ENCODE measurements around the gene OSBPL9.

Gene OSBPL9

GRCh38 chr1:51621841-51622454 is 5.1 kb downstream of the OSBPL9 start:
- no peaks in the 10 kb centered on the region for H3K36me3 ChIP-seq (ENCODE audit: control insufficient read depth, insufficient read depth, low read length)
- no peak overlapping the region for H3K4me3 ChIP-seq (ENCODE audit: insufficient read depth, low read depth, low read length, poor library complexity, severe bottlenecking)
- H3K27ac ChIP-seq (ENCODE audit: insufficient read depth, low read length, poor library complexity, severe bottlenecking): no peak overlapping the region
- H3K9me3 ChIP-seq (ENCODE audit: control insufficient read depth, low read length): no peaks in the 10 kb centered on the region
- no peaks in the 10 kb centered on the region for H3K27me3 ChIP-seq (replicated peaks; ENCODE audit: control insufficient read depth, insufficient read depth, low read length, poor library complexity, severe bottlenecking)
- no peak for DNase-seq
- peaks cover 10% of the 10 kb centered on the region for H3K4me1 ChIP-seq (ENCODE audit: control insufficient read depth, insufficient read depth, low read length, poor library complexity, severe bottlenecking)

GRCh38 chr1:51622455-51622913 is 5.6 kb downstream of the OSBPL9 start:
- DNase-seq: no peak
- no peaks in the 10 kb centered on the region for H3K36me3 ChIP-seq (ENCODE audit: control insufficient read depth, insufficient read depth, low read length)
- H3K4me3 ChIP-seq (ENCODE audit: insufficient read depth, low read depth, low read length, poor library complexity, severe bottlenecking): no peak overlapping the region
- H3K27me3 ChIP-seq (replicated peaks; ENCODE audit: control insufficient read depth, insufficient read depth, low read length, poor library complexity, severe bottlenecking): no peaks in the 10 kb centered on the region
- no peak overlapping the region for H3K27ac ChIP-seq (ENCODE audit: insufficient read depth, low read length, poor library complexity, severe bottlenecking)
- H3K9me3 ChIP-seq (ENCODE audit: control insufficient read depth, low read length): no peaks in the 10 kb centered on the region
- H3K4me1 ChIP-seq (ENCODE audit: control insufficient read depth, insufficient read depth, low read length, poor library complexity, severe bottlenecking): peaks cover 6% of the 10 kb centered on the region

DNA sequence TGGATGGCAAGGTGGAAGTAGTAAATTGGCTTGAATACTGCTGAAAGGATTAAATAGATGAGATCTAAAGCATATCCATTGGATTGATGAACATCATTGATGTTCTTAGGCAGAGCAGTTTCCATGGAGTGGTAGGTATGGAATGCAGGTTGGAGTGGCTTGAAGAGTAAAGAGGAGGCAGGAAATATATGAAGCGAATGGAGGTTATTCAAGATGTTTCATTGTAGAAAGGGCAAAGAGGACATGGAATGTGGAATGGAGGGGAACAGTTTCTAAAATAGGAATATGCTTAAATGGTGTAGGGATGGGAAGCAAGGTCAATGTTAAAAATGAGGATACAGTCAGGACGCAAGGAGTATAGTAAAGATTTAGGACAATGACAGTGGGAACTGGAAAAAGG is 6.1 kb downstream of the OSBPL9 start:
- DNase-seq: no peak
- Histone ChIP-seq H3K9me3 (ENCODE audit: control insufficient read depth, low read length) (no peaks in the 10 kb centered on the region), H3K4me3 (ENCODE audit: insufficient read depth, low read depth, low read length, poor library complexity, severe bottlenecking) (no peak overlapping the region), H3K36me3 (ENCODE audit: control insufficient read depth, insufficient read depth, low read length) (no peaks in the 10 kb centered on the region), H3K27ac (ENCODE audit: insufficient read depth, low read length, poor library complexity, severe bottlenecking) (no peak overlapping the region), H3K4me1 (ENCODE audit: control insufficient read depth, insufficient read depth, low read length, poor library complexity, severe bottlenecking) (peaks cover 2% of the 10 kb centered on the region), H3K27me3 (replicated peaks; ENCODE audit: control insufficient read depth, insufficient read depth, low read length, poor library complexity, severe bottlenecking) (no peaks in the 10 kb centered on the region)

- Histone ChIP-seq H3K27ac (ENCODE audit: insufficient read depth, low read length, poor library complexity, severe bottlenecking) (no peak overlapping the region), H3K4me3 (ENCODE audit: insufficient read depth, low read depth, low read length, poor library complexity, severe bottlenecking) (no peak overlapping the region), H3K4me1 (ENCODE audit: control insufficient read depth, insufficient read depth, low read length, poor library complexity, severe bottlenecking) (no peaks in the 10 kb centered on the region), H3K36me3 (ENCODE audit: control insufficient read depth, insufficient read depth, low read length) (no peaks in the 10 kb centered on the region), H3K9me3 (ENCODE audit: control insufficient read depth, low read length) (no peaks in the 10 kb centered on the region), H3K27me3 (replicated peaks; ENCODE audit: control insufficient read depth, insufficient read depth, low read length, poor library complexity, severe bottlenecking) (no peaks in the 10 kb centered on the region)
- no peak for DNase-seq
Observed at GRCh38 chr1:51623450-51623849, 6.6 kb downstream of the OSBPL9 start.

- no peak for DNase-seq
- Histone ChIP-seq H3K27ac (ENCODE audit: insufficient read depth, low read length, poor library complexity, severe bottlenecking) (no peak overlapping the region), H3K36me3 (ENCODE audit: control insufficient read depth, insufficient read depth, low read length) (no peaks in the 10 kb centered on the region), H3K4me3 (ENCODE audit: insufficient read depth, low read depth, low read length, poor library complexity, severe bottlenecking) (no peak overlapping the region), H3K27me3 (replicated peaks; ENCODE audit: control insufficient read depth, insufficient read depth, low read length, poor library complexity, severe bottlenecking) (no peaks in the 10 kb centered on the region), H3K4me1 (ENCODE audit: control insufficient read depth, insufficient read depth, low read length, poor library complexity, severe bottlenecking) (no peaks in the 10 kb centered on the region), H3K9me3 (ENCODE audit: control insufficient read depth, low read length) (no peaks in the 10 kb centered on the region)
Observed at GRCh38 chr1:51624855-51625254, 8.0 kb downstream of the OSBPL9 start.

DNA sequence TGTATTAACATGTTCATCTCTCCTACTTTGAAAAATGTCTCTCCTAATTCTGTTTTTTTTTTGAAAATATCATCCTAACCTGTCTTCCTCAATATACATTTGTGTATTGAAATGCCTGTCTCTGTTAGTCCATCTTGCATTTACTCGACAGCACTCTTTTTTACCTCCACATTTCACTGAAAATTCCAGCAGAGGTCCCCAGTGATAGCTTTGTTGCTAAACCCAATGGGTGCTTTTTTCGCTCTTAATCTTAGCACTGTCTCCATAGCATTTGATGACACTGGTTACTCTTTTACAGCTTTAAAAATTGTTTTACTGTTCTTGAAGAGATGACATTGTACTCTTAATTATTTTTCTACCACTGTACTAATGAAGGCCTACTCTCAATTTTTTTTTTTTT is 10.8 kb downstream of the OSBPL9 start:
- no peaks in the 10 kb centered on the region for H3K4me1 ChIP-seq (ENCODE audit: control insufficient read depth, insufficient read depth, low read length, poor library complexity, severe bottlenecking)
- H3K27me3 ChIP-seq (replicated peaks; ENCODE audit: control insufficient read depth, insufficient read depth, low read length, poor library complexity, severe bottlenecking): no peaks in the 10 kb centered on the region
- H3K9me3 ChIP-seq (ENCODE audit: control insufficient read depth, low read length): no peaks in the 10 kb centered on the region
- H3K27ac ChIP-seq (ENCODE audit: insufficient read depth, low read length, poor library complexity, severe bottlenecking): no peak overlapping the region
- no peaks in the 10 kb centered on the region for H3K36me3 ChIP-seq (ENCODE audit: control insufficient read depth, insufficient read depth, low read length)
- DNase-seq: no peak
- no peak overlapping the region for H3K4me3 ChIP-seq (ENCODE audit: insufficient read depth, low read depth, low read length, poor library complexity, severe bottlenecking)

DNA sequence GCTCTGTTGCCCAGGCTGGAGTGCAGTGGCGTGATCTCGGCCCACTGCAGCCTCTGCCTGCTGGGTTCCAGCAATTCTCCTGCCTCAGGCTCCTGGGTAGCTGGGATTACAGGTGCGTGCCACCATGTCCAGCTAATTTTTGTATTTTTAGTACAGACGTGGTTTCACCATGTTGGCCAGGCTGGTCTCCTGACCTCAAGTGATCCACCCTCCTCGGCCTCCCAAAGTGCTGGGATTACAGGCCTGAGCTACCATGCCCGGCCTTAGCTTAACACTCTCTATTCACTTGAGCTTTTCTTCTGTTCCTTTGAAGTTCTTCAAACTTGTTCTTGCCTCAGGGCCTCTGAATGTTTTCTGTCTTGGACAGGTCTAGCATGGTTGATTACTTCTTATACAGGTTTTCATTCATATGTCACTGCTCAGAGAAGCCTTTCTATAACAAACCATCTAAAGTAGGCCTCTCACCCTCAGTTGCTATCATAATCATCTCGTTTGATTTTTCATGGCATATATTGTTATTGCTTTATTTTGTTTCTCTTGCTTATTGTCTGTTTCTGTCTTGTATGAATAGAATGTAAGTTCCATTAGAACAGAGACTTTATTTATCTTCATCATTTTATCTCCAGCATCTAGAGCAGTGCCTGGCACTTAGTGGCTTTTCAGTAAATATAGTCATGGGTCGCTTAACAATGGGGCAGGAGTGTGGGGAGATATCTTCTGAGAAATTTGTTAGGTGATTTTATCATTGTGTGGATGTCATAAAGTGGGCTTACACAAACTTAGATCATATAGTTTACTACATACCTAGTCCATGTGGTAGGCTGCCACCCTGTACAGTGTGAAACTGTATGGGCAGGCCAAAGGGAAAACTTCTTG is 12.1 kb downstream of the OSBPL9 start:
- DNase-seq: no peak
- no peak overlapping the region for H3K4me3 ChIP-seq (ENCODE audit: insufficient read depth, low read depth, low read length, poor library complexity, severe bottlenecking)
- H3K9me3 ChIP-seq (ENCODE audit: control insufficient read depth, low read length): no peaks in the 10 kb centered on the region
- no peaks in the 10 kb centered on the region for H3K36me3 ChIP-seq (ENCODE audit: control insufficient read depth, insufficient read depth, low read length)
- no peaks in the 10 kb centered on the region for H3K4me1 ChIP-seq (ENCODE audit: control insufficient read depth, insufficient read depth, low read length, poor library complexity, severe bottlenecking)
- no peak overlapping the region for H3K27ac ChIP-seq (ENCODE audit: insufficient read depth, low read length, poor library complexity, severe bottlenecking)
- H3K27me3 ChIP-seq (replicated peaks; ENCODE audit: control insufficient read depth, insufficient read depth, low read length, poor library complexity, severe bottlenecking): no peaks in the 10 kb centered on the region

DNA sequence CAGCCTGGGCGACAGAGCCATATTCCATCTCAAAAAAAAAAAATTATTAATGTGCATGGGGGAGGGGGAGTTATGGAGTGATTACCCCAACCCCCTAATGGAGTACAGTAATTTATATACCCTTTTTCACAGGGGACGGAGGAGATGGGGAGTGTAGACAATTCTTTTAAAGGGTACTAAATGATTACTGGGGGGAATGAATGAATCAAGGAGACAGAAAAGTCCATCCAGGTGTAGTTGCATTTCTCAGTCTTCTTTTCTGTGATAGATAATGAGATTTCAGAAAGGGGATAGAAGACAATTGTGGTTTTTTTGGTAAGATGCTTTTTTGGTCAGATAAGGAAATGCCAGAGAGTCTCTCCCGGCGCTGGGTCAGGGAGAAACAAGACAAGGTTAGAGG is 13.0 kb downstream of the OSBPL9 start:
- H3K27ac ChIP-seq (ENCODE audit: insufficient read depth, low read length, poor library complexity, severe bottlenecking): no peak overlapping the region
- H3K9me3 ChIP-seq (ENCODE audit: control insufficient read depth, low read length): no peaks in the 10 kb centered on the region
- DNase-seq: no peak
- no peaks in the 10 kb centered on the region for H3K36me3 ChIP-seq (ENCODE audit: control insufficient read depth, insufficient read depth, low read length)
- H3K4me1 ChIP-seq (ENCODE audit: control insufficient read depth, insufficient read depth, low read length, poor library complexity, severe bottlenecking): no peaks in the 10 kb centered on the region
- H3K27me3 ChIP-seq (replicated peaks; ENCODE audit: control insufficient read depth, insufficient read depth, low read length, poor library complexity, severe bottlenecking): no peaks in the 10 kb centered on the region
- H3K4me3 ChIP-seq (ENCODE audit: insufficient read depth, low read depth, low read length, poor library complexity, severe bottlenecking): no peak overlapping the region

- Histone ChIP-seq H3K27me3 (replicated peaks; ENCODE audit: control insufficient read depth, insufficient read depth, low read length, poor library complexity, severe bottlenecking) (no peaks in the 10 kb centered on the region), H3K9me3 (ENCODE audit: control insufficient read depth, low read length) (no peaks in the 10 kb centered on the region), H3K4me1 (ENCODE audit: control insufficient read depth, insufficient read depth, low read length, poor library complexity, severe bottlenecking) (no peaks in the 10 kb centered on the region), H3K36me3 (ENCODE audit: control insufficient read depth, insufficient read depth, low read length) (no peaks in the 10 kb centered on the region), H3K27ac (ENCODE audit: insufficient read depth, low read length, poor library complexity, severe bottlenecking) (no peak overlapping the region), H3K4me3 (ENCODE audit: insufficient read depth, low read depth, low read length, poor library complexity, severe bottlenecking) (no peak overlapping the region)
- no peak for DNase-seq
Observed at GRCh38 chr1:51630393-51630792, 13.5 kb downstream of the OSBPL9 start.

DNA sequence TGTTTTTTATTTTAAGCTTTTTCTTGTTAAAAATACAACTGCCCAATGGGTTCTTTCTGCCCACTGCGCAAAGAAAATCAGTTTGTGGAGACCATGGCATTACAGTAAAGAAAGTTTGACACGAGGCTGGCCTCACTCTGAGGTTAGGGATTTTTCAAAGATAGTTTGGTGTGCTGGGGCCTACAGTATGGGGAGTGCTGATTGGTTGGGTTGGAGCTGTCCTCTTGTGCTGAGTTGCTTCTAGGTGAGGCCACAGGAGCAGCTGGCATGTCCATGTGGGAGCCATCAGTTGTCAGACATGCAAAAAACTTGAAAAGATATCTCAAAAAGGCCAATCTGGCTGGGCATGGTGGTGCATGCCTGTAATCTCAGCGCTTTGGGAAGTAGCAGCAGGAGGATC is 14.0 kb downstream of the OSBPL9 start:
- H3K36me3 ChIP-seq (ENCODE audit: control insufficient read depth, insufficient read depth, low read length): no peaks in the 10 kb centered on the region

More for the DNA sequence above, 14.0 kb downstream of the OSBPL9 start:
- Histone ChIP-seq H3K27me3 (replicated peaks; ENCODE audit: control insufficient read depth, insufficient read depth, low read length, poor library complexity, severe bottlenecking) (no peaks in the 10 kb centered on the region), H3K4me1 (ENCODE audit: control insufficient read depth, insufficient read depth, low read length, poor library complexity, severe bottlenecking) (no peaks in the 10 kb centered on the region), H3K27ac (ENCODE audit: insufficient read depth, low read length, poor library complexity, severe bottlenecking) (no peak overlapping the region), H3K9me3 (ENCODE audit: control insufficient read depth, low read length) (no peaks in the 10 kb centered on the region), H3K4me3 (ENCODE audit: insufficient read depth, low read depth, low read length, poor library complexity, severe bottlenecking) (no peak overlapping the region)
- DNase-seq: no peak
